ENCODE data around the gene HPGD. TPM values are rescaled to one million over a fixed set of nuclear protein-coding genes. Genes with fewer than 3 reads are reported as not detected.
A peak's percentile ranks its signal among the peaks of the same experiment; 100 is the strongest.

HPGD gene
- 10 to 100 TPM; 16.5 to 19.5 TPM for total RNA-seq

GRCh38 chr4:174522183-174523024 is at the start of gene HPGD:
Gene HPGD (minus strand): TSS chr4:174522488. CDS start chr4:174522451, 37 bp downstream.
- DNase-seq (peak; percentile 87), ATAC-seq (peak; percentile 95)
- Mint-ChIP-seq H3K27me3 (ENCODE audit: low read depth) (peaks cover 19% of the 10 kb centered on the region), H3K4me1 (ENCODE audit: low read depth) (peaks cover 29% of the 10 kb centered on the region), H3K27ac (peak within 1 kb of the TSS; percentile 84), H3K4me3 (peak within 1 kb of the TSS; percentile 82), H3K9me3 (ENCODE audit: insufficient read depth) (no peaks in the 10 kb centered on the region), H3K36me3 (ENCODE audit: low read depth) (peaks cover 4% of the 10 kb centered on the region)
- ChIA-PET POLR2A (interaction anchor here (0.8 to 1.5 kb wide), 5 partner anchors 15 to 239 kb away, joined by 3 to 4 read pairs (median 4); partner anchors contain the start of genes CEP44 and FBXO8), CTCF (interaction anchor here (0.7 to 2.4 kb wide), 10 partner anchors 11 to 163 kb away, joined by 3 to 6 read pairs (median 3); no protein-coding TSS in a partner anchor)

- Mint-ChIP-seq H3K27ac (no peak overlapping the region), H3K4me3 (no peak overlapping the region), H3K27me3 (ENCODE audit: low read depth) (no peaks in the 10 kb centered on the region), H3K9me3 (ENCODE audit: insufficient read depth) (no peaks in the 10 kb centered on the region), H3K4me1 (ENCODE audit: low read depth) (no peaks in the 10 kb centered on the region), H3K36me3 (ENCODE audit: low read depth) (no peaks in the 10 kb centered on the region)
- DNase-seq (no peak), ATAC-seq (no peak)
- POLR2A ChIA-PET: no interaction called here
- CTCF ChIA-PET: no interaction called here
These were observed 42.2 kb upstream of the HPGD start for GRCh38 chr4:174564529-174564928.

- POLR2A ChIA-PET: no interaction called here
- ATAC-seq: no peak
These were observed 41.1 kb upstream of the HPGD start for GRCh38 chr4:174563399-174563798.

GRCh38 chr4:174561560-174561959 is 39.3 kb upstream of the HPGD start:
- Mint-ChIP-seq H3K9me3 (ENCODE audit: insufficient read depth) (no peaks in the 10 kb centered on the region), H3K27ac (no peak overlapping the region), H3K36me3 (ENCODE audit: low read depth) (no peaks in the 10 kb centered on the region), H3K4me1 (ENCODE audit: low read depth) (no peaks in the 10 kb centered on the region), H3K27me3 (ENCODE audit: low read depth) (no peaks in the 10 kb centered on the region), H3K4me3 (no peak overlapping the region)
- CTCF ChIA-PET: no interaction called here
- ATAC-seq (no peak), DNase-seq (no peak)
- POLR2A ChIA-PET: no interaction called here

More at GRCh38 chr4:174563399-174563798, 41.1 kb upstream of the HPGD start:
- CTCF ChIA-PET: no interaction called here
- Mint-ChIP-seq H3K4me1 (ENCODE audit: low read depth) (no peaks in the 10 kb centered on the region), H3K9me3 (ENCODE audit: insufficient read depth) (no peaks in the 10 kb centered on the region), H3K27ac (no peak overlapping the region), H3K4me3 (no peak overlapping the region), H3K27me3 (ENCODE audit: low read depth) (no peaks in the 10 kb centered on the region), H3K36me3 (ENCODE audit: low read depth) (no peaks in the 10 kb centered on the region)
- DNase-seq: no peak

- H3K27ac Mint-ChIP-seq: no peak overlapping the region
- ChIA-PET CTCF (no interaction called here), POLR2A (no interaction called here)
- no peaks in the 10 kb centered on the region for H3K9me3 Mint-ChIP-seq (ENCODE audit: insufficient read depth)
- H3K4me3 Mint-ChIP-seq: no peak overlapping the region
- DNase-seq (no peak), ATAC-seq (no peak)
- no peaks in the 10 kb centered on the region for H3K36me3 Mint-ChIP-seq (ENCODE audit: low read depth)
- no peaks in the 10 kb centered on the region for H3K27me3 Mint-ChIP-seq (ENCODE audit: low read depth)
- H3K4me1 Mint-ChIP-seq (ENCODE audit: low read depth): no peaks in the 10 kb centered on the region
These were observed 37.6 kb upstream of the HPGD start for GRCh38 chr4:174559894-174560293.

- Mint-ChIP-seq H3K27ac (no peak overlapping the region), H3K9me3 (ENCODE audit: insufficient read depth) (no peaks in the 10 kb centered on the region), H3K4me1 (ENCODE audit: low read depth) (no peaks in the 10 kb centered on the region), H3K36me3 (ENCODE audit: low read depth) (no peaks in the 10 kb centered on the region), H3K4me3 (no peak overlapping the region), H3K27me3 (ENCODE audit: low read depth) (no peaks in the 10 kb centered on the region)
- ChIA-PET CTCF (no interaction called here), POLR2A (no interaction called here)
- no peak for DNase-seq
- no peak for ATAC-seq
These were observed 33.7 kb upstream of the HPGD start for GRCh38 chr4:174555789-174556630.

- CTCF ChIA-PET: no interaction called here
- no peaks in the 10 kb centered on the region for H3K36me3 Mint-ChIP-seq (ENCODE audit: low read depth)
- DNase-seq (no peak), ATAC-seq (no peak)
- H3K27ac Mint-ChIP-seq: no peak overlapping the region
- no peaks in the 10 kb centered on the region for H3K27me3 Mint-ChIP-seq (ENCODE audit: low read depth)
- POLR2A ChIA-PET: no interaction called here
- H3K4me3 Mint-ChIP-seq: no peak overlapping the region
- no peaks in the 10 kb centered on the region for H3K4me1 Mint-ChIP-seq (ENCODE audit: low read depth)
- H3K9me3 Mint-ChIP-seq (ENCODE audit: insufficient read depth): no peaks in the 10 kb centered on the region
These were observed 32.0 kb upstream of the HPGD start for GRCh38 chr4:174554231-174554728.

- Mint-ChIP-seq H3K36me3 (ENCODE audit: low read depth) (no peaks in the 10 kb centered on the region), H3K4me1 (ENCODE audit: low read depth) (no peaks in the 10 kb centered on the region), H3K9me3 (ENCODE audit: insufficient read depth) (no peaks in the 10 kb centered on the region), H3K27ac (no peak overlapping the region), H3K27me3 (ENCODE audit: low read depth) (peaks cover under 1% of the 10 kb centered on the region), H3K4me3 (no peak overlapping the region)
- ChIA-PET CTCF (no interaction called here), POLR2A (no interaction called here)
- no peak for ATAC-seq
- no peak for DNase-seq
These were observed 31.5 kb upstream of the HPGD start for GRCh38 chr4:174553828-174554227.

- no peak for ATAC-seq
- CTCF ChIA-PET: no interaction called here
- no peaks in the 10 kb centered on the region for H3K9me3 Mint-ChIP-seq (ENCODE audit: insufficient read depth)
These were observed 30.7 kb upstream of the HPGD start for GRCh38 chr4:174553031-174553430.

GRCh38 chr4:174550541-174550940 is 28.3 kb upstream of the HPGD start:
- Mint-ChIP-seq H3K4me1 (ENCODE audit: low read depth) (no peaks in the 10 kb centered on the region), H3K9me3 (ENCODE audit: insufficient read depth) (no peaks in the 10 kb centered on the region), H3K27me3 (ENCODE audit: low read depth) (peaks cover 2% of the 10 kb centered on the region), H3K4me3 (no peak overlapping the region), H3K36me3 (ENCODE audit: low read depth) (no peaks in the 10 kb centered on the region), H3K27ac (no peak overlapping the region)
- DNase-seq (no peak), ATAC-seq (no peak)
- ChIA-PET CTCF (no interaction called here), POLR2A (no interaction called here)

More at GRCh38 chr4:174553031-174553430, 30.7 kb upstream of the HPGD start:
- no peak overlapping the region for H3K4me3 Mint-ChIP-seq
- no peaks in the 10 kb centered on the region for H3K36me3 Mint-ChIP-seq (ENCODE audit: low read depth)
- H3K4me1 Mint-ChIP-seq (ENCODE audit: low read depth): no peaks in the 10 kb centered on the region
- POLR2A ChIA-PET: no interaction called here
- no peak for DNase-seq
- H3K27me3 Mint-ChIP-seq (ENCODE audit: low read depth): peaks cover 2% of the 10 kb centered on the region
- no peak overlapping the region for H3K27ac Mint-ChIP-seq

GRCh38 chr4:174549721-174550120 is 27.4 kb upstream of the HPGD start:
- ChIA-PET CTCF (no interaction called here), POLR2A (no interaction called here)
- Mint-ChIP-seq H3K4me1 (ENCODE audit: low read depth) (no peaks in the 10 kb centered on the region), H3K36me3 (ENCODE audit: low read depth) (no peaks in the 10 kb centered on the region), H3K9me3 (ENCODE audit: insufficient read depth) (no peaks in the 10 kb centered on the region), H3K27me3 (ENCODE audit: low read depth) (peaks cover 2% of the 10 kb centered on the region), H3K4me3 (no peak overlapping the region), H3K27ac (no peak overlapping the region)
- no peak for ATAC-seq
- no peak for DNase-seq

GRCh38 chr4:174545268-174545667 is 23.0 kb upstream of the HPGD start:
- Mint-ChIP-seq H3K4me3 (no peak overlapping the region), H3K4me1 (ENCODE audit: low read depth) (no peaks in the 10 kb centered on the region), H3K36me3 (ENCODE audit: low read depth) (no peaks in the 10 kb centered on the region), H3K27me3 (ENCODE audit: low read depth) (peaks cover 2% of the 10 kb centered on the region), H3K27ac (no peak overlapping the region), H3K9me3 (ENCODE audit: insufficient read depth) (no peaks in the 10 kb centered on the region)
- no peak for DNase-seq
- ATAC-seq: no peak
- POLR2A ChIA-PET: no interaction called here
- CTCF ChIA-PET: no interaction called here

Data from activated CD8-positive, alpha-beta T cell treated with anti-CD3 and anti-CD28 coated beads, Interleukin-2, amount 10 ng/mL, durations not matched to agents 7 days and 5 days (primary cell).